HepG2 (cell line): Measurements from ENCODE around the gene SEBOX. TPM values are rescaled to one million over a fixed set of nuclear protein-coding genes. Genes with fewer than 3 reads are reported as not detected.

Experiments
- ATF1 ChIP-seq: IDR thresholded peaks from 2 replicates; pipeline ENCODE4 v1.6.1; 2016; ENCODE audit warnings: mild to moderate bottlenecking, control low read depth
- ATF6 ChIP-seq: sonication (generic); formaldehyde crosslinking; conservative IDR thresholded peaks from 2 replicates; pipeline ENCODE4 v1.4.0; 2020; ENCODE audit warnings: missing genetic modification reagents
- FOXO4 ChIP-seq: sonication (generic); formaldehyde crosslinking; conservative IDR thresholded peaks from 2 replicates; pipeline ENCODE4 v1.8.1; 2023; ENCODE audit warnings: missing genetic modification reagents
- HNF4G ChIP-seq, 2 experiments: sonication (generic) in 1 of 2; formaldehyde crosslinking in 1 of 2; IDR thresholded peaks; 2 replicates each; pipeline versions ENCODE4 v1.4.0 to v1.6.1; 2011 to 2020; ENCODE audit warnings: borderline replicate concordance in 2 of 2, low read depth in 2 of 2, mild to moderate bottlenecking in 2 of 2, low read length in 1 of 2, missing genetic modification reagents in 1 of 2, moderate library complexity in 1 of 2
- HOXA5 ChIP-seq: sonication (generic); formaldehyde crosslinking; IDR thresholded peaks from 2 replicates; pipeline ENCODE4 v1.4.0; 2020; ENCODE audit warnings: missing genetic modification reagents
- KLF11 ChIP-seq: IDR thresholded peaks from 2 replicates; pipeline ENCODE4 v1.6.1; 2016; ENCODE audit warnings: missing compliant biosample characterization
- MEIS2 ChIP-seq: sonication (generic); formaldehyde crosslinking; IDR thresholded peaks from 2 replicates; pipeline ENCODE4 v1.9.0; 2021; ENCODE audit warnings: mild to moderate bottlenecking, missing genetic modification reagents
- MYPOP ChIP-seq: sonication (generic); formaldehyde crosslinking; IDR thresholded peaks from 2 replicates; pipeline ENCODE4 v1.8.1; 2023; ENCODE audit warnings: mild to moderate bottlenecking, moderate library complexity, missing genetic modification reagents
- NBN ChIP-seq: fragments of 450-650 bp; conservative IDR thresholded peaks from 2 replicates; pipeline ENCODE4 v1.6.1; 2017
- NCOA5 ChIP-seq: sonication (generic); formaldehyde crosslinking; IDR thresholded peaks from 2 replicates; pipeline ENCODE4 v1.4.0; 2020; ENCODE audit warnings: missing genetic modification reagents
- PAWR ChIP-seq: sonication (generic); formaldehyde crosslinking; IDR thresholded peaks from 2 replicates; pipeline ENCODE4 v1.4.0; 2020; ENCODE audit warnings: missing genetic modification reagents, mild to moderate bottlenecking, borderline replicate concordance
- PRMT3 ChIP-seq: sonication (generic); formaldehyde crosslinking; IDR thresholded peaks from 2 replicates; pipeline ENCODE4 v1.8.1; 2022; ENCODE audit warnings: low read depth, mild to moderate bottlenecking, moderate library complexity, missing genetic modification reagents, borderline replicate concordance
- ZFP36L1 ChIP-seq: sonication (generic); formaldehyde crosslinking; IDR thresholded peaks from 2 replicates; pipeline ENCODE4 v1.8.0; 2022; ENCODE audit warnings: mild to moderate bottlenecking, missing genetic modification reagents, moderate library complexity
- ZNF414 ChIP-seq: sonication (generic); formaldehyde crosslinking; IDR thresholded peaks from 2 replicates; pipeline ENCODE4 v1.5.0; 2020; ENCODE audit warnings: missing genetic modification reagents
- ZNF574 ChIP-seq: sonication (generic); formaldehyde crosslinking; IDR thresholded peaks from 2 replicates; pipeline ENCODE4 v1.4.0; 2020; ENCODE audit warnings: missing genetic modification reagents
- ZNF605 ChIP-seq: sonication (generic); formaldehyde crosslinking; IDR thresholded peaks from 2 replicates; pipeline ENCODE4 v1.8.0; 2022; ENCODE audit warnings: mild to moderate bottlenecking, missing genetic modification reagents
- ZNF737 ChIP-seq: sonication (generic); formaldehyde crosslinking; IDR thresholded peaks from 2 replicates; pipeline ENCODE4 v1.5.0; 2020; ENCODE audit warnings: missing genetic modification reagents, mild to moderate bottlenecking, borderline replicate concordance
- ZNF816 ChIP-seq: sonication (generic); formaldehyde crosslinking; IDR thresholded peaks from 2 replicates; pipeline ENCODE4 v1.8.0; 2022; ENCODE audit warnings: missing genetic modification reagents, mild to moderate bottlenecking, borderline replicate concordance
- ZNF878 ChIP-seq: sonication (generic); formaldehyde crosslinking; IDR thresholded peaks from 2 replicates; pipeline ENCODE4 v1.8.1; 2023; ENCODE audit warnings: mild to moderate bottlenecking, missing genetic modification reagents, moderate library complexity
- ZSCAN31 ChIP-seq: sonication (generic); formaldehyde crosslinking; IDR thresholded peaks from 2 replicates; pipeline ENCODE4 v1.5.0; 2020; ENCODE audit warnings: low read depth, mild to moderate bottlenecking, missing genetic modification reagents
- polyA plus RNA-seq, 8 experiments: library from polyadenylated mRNA; depleted of rRNA in 3 of 8; stranded (reverse) in 7 of 8; unstranded in 1 of 8; fragments of >200 nt; fragmentation: Illumina TruSeq in 4 of 8; extraction: Trizol in 4 of 8; gene quantifications; 2 replicates each; pipeline versions ENCODE4 v1.2.1 to v1.2.3, GENCODE V29; 2011 to 2016; ENCODE audit warnings: low read depth in 4 of 8, missing spikeins in 1 of 8, mixed read lengths in 1 of 8; ENCODE audit not compliant: insufficient read depth in 1 of 8
- total RNA-seq, 5 experiments: library from RNA; depleted of rRNA; stranded (reverse); fragments of >200 nt; fragmentation: Illumina TruSeq; extraction: Trizol; gene quantifications; 2 replicates each; pipeline ENCODE4 v1.2.3, GENCODE V29; 2016; ENCODE audit warnings: low read depth in 1 of 5

SEBOX gene
- total and polyA plus RNA-seq, 2 of the 13 experiments (the other 11 are each of a cell fraction or from before 2014, with no cell fraction given), result not detected

GRCh38 chr17:28318759-28319597 is 46.0 kb downstream of the SEBOX start, which contains the start of gene TMEM97 (continued):
- peak; percentile 95 for TF ChIP-seq MYPOP (CRISPR knock-in tag)
- TF ChIP-seq PAWR (CRISPR knock-in tag), result no peak
- TF ChIP-seq ZSCAN31 (CRISPR knock-in tag), result peak; percentile 36; the same call in 1 of the 2 replicates
- peak; percentile 72; the same call in 1 of the 2 replicates for TF ChIP-seq HOXA5 (CRISPR knock-in tag)
- TF ChIP-seq ATF6 (CRISPR knock-in tag), result no peak
- peak; percentile 71 for TF ChIP-seq ZNF574 (CRISPR knock-in tag)
- TF ChIP-seq HNF4G (IDR thresholded peaks at IDR 0.05; ENCODE audit: borderline replicate concordance, low read depth, low read length), result no peak
- TF ChIP-seq HNF4G (CRISPR knock-in tag; IDR thresholded peaks at IDR 0.05; ENCODE audit: borderline replicate concordance, low read depth), result no peak
- peak; percentile 52; the same call in 1 of the 2 replicates for TF ChIP-seq ZNF737
- TF ChIP-seq ATF1 (CRISPR knock-in tag), result peak; percentile 91
- TF ChIP-seq NCOA5, result no peak
- no peak for TF ChIP-seq ZNF816 (CRISPR knock-in tag)
- peak; percentile 78 for TF ChIP-seq MEIS2
- peak; percentile 82; the same call in 1 of the 2 replicates for TF ChIP-seq ZNF414 (CRISPR knock-in tag)
- TF ChIP-seq PRMT3 (CRISPR knock-in tag), result peak; percentile 25; the same call in 1 of the 2 replicates
- 0 out of 2 replicates have a peak, but pooled peaks have one; percentile 49 for TF ChIP-seq KLF11 (CRISPR knock-in tag)
- peak; percentile 92 for TF ChIP-seq ZFP36L1
- no peak for TF ChIP-seq NBN
- TF ChIP-seq FOXO4 (CRISPR knock-in tag), result peak; percentile 63; the same call in 1 of the 2 replicates
- TF ChIP-seq ZNF878 (CRISPR knock-in tag), result peak; percentile 48; the same call in 1 of the 2 replicates
- TF ChIP-seq ZNF605 (CRISPR knock-in tag), result peak; percentile 8; the same call in 1 of the 2 replicates
